ENCODE measurements around the gene TMEM80.
"Not testable (repeated sequence)": the region's sequence is repeated elsewhere in the genome, so short reads cannot be mapped to it uniquely, and the experiment has no call there.

The TMEM80 gene

DNA sequence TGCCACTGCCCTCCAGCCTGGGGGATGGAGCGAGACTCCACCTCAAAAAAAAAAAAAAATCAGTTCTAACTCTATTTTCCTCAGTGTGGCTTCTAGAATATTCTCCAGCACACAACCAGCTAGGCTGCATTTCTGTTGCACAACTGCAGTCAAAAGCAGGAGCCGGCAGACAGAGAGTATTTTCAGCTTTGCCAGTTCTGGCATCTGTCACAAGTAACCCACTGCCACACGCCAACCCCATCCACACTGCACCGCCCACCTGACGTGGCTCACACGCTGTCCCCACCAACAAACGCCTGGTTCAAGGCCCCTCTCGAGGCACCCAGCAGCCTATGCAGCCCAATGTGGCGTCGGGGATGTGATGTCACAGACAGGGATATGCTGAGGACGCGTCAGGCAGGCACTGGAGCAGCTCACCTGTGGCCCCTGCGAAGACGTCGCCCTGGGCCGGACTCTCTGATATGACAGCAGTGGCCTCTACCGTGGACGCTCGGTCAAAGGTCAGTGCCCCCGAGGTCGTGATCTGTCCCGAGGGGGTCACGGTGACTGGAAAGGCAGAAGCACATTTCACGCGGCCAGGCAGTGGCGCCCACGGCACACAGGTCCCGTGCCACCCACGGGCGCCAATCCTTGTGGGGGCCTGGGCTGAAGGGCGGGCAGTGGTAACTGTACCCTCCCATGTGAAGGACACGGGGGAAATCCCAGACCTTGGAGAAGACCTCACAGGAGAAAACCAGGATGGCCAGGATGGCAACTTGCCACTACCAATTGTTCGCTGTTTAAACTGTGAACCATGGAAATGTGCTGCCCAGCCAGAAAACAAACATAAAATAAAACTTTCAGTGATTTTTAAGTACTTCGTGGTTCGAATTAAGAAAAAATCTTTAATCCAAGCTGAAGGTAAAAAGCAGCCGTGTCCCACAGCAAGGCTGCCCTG lies 16.1 kb upstream of the TMEM80 start:
- DNase-seq = no peak

DNA sequence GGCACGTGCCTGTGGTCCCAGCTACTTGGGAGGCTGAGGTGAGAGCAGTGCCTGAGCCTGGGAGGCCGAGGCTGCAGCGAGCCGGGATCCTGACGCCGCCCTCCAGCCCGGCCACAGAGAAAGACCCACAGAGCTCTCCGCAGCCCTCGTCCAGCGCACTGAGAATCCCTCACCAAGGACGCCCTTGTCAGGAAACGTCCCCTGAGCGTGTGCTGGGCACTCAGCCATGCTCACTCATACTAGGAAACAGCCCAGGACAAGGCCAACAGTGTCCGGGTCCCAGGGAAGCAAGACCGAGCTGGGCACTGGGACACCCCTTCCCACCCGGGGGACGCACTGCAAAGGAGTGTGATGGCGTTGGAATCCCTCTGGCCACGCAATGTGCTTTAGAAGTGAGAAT lies 15.1 kb upstream of the TMEM80 start:
- DNase-seq = peak in 5 of 56 donors; percentile 24 to 32 (median 27)

DNA sequence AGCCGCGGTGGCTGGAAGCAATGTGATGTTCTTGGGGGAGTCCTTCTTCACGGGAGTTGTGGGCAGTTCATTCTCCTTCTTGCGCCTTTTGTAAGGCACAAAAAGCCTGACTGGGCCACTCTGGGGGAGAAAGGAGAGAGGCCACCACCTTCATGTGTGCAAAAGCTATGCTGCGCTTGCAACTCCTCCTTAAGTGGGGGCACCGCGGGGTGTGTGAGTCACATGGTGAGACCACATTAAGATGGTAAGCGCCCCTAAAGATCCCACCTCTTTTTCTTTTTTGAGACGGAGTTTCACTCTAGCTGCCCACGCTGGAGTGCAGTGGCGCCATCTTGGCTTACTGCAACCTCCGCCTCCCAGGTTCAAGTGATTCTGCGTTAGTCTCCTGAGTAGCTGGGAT lies 14.6 kb upstream of the TMEM80 start:
- no peak for DNase-seq

DNA sequence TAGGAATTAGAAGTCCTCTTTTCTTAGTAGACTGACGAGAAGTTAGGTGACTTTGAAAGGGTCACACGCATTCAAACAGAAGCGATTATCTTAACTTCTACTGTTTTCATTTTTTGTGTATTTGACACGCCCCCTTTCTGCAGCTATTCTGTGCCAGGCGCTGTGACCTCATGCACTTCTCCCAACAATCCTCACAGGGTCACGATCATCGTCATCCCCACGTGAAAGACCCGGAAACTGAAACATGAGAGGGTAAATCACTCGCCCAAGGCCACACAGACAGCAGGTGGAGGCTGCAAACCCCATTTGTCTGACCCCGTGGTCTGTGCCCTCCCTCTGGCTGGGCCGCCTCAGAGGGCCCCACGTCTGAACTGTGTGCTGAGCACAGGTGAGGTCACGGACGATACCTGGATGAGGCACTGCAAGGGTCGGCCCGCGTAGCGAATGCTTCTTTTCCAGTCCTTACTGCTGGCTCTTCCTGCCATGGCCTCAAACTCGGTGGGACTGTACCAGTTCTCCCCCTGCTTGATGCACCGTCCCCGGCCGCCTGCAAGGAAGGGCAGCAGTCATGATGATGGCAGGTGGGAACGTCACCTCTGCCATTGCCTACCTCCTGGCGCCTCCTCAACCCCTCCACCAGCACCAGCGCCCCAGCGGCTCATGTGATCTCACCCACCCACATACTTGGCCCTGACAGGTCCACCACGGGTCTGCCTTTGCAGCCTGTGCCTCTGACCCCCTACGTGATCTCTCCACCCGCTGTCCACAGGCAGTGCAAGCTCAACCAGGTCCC lies 9.0 kb upstream of the TMEM80 start:
- DNase-seq = no peak

DNA sequence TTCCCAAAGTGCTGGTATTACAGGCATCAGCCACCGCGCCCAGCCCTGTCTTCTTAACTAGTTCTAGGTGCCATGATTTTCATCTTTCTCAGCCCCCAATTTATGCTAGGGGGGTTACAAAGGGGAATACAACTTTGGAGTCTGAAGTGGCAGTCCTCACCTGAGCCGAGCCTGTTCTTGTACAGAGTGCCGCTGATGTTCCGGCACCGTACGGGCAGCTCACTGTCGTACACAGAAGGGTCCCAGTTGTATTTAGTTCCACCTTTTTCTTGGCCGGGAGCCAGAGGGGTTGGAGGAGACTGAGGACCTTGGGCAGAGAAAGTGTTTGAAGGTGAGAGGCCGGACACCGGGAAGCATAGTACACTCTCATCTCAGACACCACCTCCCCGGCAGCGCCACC lies 7.9 kb upstream of the TMEM80 start:
- DNase-seq = no peak

DNA sequence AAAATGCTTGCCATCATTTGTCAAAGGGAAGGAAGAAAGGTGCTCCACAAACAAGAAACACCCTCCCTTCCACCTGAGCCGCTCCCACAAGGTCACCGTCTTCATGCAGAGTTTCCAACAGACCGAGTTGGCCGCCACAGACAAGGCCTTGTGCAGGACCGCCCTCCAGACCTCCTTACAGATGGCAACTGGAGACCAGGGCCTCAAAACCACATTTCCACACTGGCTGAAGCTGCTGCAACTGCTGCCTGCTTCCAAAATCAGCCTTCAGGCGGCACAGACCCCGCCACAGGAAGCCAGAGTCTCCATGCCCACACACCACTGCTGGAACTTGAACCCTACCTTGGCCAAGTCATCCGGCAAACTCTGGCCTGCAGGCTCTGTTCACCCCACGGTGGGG lies 6.9 kb upstream of the TMEM80 start:
- no peak for DNase-seq

DNA sequence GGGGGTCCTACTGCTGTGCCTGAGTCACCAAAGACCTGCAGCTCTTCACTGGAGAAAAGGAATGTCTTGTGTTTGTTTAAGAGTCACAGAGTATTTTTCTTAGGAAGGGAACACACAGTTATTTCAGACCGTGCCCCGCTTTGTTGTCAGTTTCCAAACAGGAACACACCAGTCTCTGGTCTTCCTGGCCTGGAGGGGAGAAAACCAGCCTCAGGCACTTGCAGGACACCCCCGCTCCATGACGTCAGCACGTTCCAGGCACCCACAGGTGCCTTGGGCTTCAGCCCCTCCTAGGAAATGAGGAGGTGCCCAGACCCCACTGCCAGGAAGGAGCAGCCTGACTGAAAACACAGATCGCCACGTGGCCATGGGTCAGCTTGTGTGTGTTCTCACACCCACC lies 6.0 kb upstream of the TMEM80 start:
- no peak for DNase-seq

DNA sequence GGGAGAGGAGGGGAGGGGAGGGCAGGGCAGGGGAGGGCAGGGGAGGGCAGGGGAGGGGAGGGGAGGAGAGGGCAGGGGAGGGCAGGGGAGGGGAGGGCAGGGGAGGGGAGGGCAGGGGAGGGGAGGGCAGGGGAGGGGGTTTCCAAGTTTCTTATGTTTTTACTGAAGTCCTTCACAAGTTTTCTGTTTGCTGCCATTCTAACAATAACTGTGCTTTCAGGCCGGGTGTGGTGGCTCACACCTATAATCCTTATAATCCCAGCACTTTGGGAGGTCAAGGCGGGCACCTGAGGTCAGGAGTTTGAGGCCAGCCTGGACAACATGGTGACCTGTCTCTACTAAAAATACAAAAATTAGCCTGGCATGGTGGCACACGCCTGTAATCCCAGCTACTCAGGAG lies 5.4 kb upstream of the TMEM80 start:
- not testable (repeated sequence) for DNase-seq

DNA sequence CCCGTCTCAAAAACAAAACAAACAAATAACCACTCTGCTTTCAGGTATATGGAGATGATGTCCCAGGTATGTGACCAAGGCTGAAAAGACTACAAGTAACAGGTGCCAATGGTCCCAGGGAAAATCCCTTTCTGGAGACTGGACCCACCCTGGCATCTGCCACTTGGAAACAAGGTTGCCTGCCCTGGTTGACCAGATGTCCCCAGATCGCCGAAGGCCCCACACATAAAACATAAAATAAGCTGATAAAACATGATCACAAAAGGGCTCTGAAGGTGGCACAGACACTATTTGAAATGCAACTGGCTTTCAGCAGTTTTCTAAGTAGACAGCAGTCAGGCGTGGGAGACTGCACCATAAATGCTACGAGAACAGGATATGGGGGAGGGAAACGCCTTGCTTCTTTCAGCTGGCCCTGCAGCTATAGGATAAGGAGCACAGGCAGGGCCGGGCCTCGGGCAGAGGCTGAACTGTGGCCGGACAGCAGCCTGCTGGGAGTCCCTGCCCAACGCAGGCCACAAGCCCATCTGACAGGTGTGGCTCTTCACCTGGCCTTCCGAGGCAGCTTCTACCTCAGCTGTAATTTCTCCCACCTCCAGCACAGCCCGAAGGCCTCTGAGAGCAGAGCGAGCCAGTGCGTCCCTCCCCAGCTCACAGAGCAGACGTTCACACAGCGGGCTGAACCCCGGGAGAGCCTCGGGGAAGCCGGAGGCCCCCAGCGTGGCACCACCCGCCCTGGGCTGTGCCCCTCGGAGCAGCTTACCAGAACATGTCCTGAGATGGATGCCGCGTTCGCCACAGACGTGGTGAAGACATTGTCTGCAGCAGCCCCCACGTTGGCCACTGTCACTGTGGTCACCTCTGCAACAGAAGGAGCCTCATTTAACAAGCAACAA lies 4.6 kb upstream of the TMEM80 start:
- DNase-seq = peak in 4 of 56 donors; percentile 12 to 32 (median 22)

DNA sequence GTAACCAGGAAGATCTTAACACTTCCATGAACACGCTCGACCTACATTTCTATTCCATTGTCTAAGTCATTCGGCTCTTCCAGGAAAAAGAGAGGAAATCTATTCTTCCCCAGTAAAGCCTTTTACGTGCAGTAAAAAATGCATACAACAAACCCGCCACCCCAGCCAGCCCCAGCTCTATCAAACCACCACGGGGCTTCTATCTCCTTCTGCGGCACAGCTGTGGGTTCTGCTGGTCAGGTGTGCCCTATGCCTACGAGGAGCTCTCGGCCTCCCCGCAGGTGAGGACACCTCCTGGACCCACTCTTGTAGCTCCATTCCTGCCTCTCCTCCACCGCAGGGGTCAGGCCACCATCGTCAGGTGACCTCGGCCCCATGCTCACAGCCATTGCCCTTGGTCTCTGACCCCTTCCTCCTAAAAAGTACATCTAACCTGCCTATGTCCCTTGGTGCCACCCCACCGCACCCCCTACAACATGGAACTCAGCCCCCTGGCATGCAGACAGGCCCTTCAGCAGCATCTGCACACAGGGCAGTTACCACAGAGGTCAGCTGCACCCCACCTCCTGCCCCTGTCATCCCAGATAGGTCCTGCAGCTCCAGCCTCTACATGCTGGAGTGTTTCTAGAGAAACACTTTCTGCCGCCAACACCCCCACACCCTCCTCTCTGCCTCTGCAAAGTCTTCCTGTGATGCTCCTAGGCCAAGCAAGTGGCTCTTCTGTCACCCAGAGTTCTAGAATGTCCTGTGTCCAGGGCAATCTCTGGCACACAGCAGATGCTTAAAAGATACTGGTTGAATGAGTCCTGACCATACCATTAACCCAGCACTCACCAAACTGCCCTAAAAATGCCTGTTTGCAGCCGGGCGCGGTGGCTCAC lies 3.7 kb upstream of the TMEM80 start:
- no peak for DNase-seq

DNA sequence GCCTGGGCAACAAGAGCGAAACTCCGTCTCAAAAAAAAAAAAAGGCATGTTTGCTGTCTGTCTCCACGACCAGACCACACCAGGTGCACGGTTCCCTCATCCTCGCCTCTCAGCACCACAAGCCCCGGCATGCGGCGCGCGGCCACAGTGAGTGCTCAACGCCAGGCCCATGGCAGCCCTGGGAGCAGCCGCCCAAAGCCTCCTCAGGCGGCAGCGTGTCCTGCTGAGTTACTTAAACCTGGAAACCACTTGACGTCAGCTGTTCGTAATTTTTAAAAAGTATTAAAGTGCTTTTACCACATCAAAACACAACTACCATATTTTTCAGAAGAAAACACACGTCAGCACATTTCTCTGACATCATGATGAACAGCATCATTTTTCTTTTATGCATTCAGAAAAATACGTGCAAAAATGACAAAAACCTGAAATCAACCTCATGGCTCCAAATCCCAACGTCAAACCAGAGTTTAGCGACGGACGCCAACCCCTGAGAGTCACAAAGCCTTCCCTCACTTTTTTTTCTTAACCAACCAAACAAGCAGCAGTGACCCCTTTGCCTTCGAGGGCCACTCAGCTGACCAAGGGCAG lies 2.7 kb upstream of the TMEM80 start:
- no peak for DNase-seq

DNA sequence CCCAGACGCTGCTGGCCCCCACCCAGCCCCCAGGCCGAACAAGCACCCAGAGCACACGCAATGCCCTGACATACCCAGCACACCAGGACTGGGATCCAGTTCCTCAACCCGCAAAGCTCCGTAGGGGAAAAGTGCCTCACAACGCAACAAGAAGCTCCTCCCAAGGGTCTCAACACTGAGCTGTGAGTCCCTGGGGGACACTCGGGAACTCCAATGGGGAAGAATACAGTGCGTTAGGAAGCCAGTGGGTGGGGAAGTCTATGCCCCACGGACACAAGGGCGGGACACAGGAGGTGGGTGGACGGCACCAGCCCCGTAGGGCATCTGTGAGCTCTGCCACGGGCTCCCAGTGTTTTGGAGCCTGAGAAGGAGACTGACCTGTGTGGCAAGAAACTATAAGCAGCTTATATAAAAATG lies 2.2 kb upstream of the TMEM80 start:
- DNase-seq = no peak

DNA sequence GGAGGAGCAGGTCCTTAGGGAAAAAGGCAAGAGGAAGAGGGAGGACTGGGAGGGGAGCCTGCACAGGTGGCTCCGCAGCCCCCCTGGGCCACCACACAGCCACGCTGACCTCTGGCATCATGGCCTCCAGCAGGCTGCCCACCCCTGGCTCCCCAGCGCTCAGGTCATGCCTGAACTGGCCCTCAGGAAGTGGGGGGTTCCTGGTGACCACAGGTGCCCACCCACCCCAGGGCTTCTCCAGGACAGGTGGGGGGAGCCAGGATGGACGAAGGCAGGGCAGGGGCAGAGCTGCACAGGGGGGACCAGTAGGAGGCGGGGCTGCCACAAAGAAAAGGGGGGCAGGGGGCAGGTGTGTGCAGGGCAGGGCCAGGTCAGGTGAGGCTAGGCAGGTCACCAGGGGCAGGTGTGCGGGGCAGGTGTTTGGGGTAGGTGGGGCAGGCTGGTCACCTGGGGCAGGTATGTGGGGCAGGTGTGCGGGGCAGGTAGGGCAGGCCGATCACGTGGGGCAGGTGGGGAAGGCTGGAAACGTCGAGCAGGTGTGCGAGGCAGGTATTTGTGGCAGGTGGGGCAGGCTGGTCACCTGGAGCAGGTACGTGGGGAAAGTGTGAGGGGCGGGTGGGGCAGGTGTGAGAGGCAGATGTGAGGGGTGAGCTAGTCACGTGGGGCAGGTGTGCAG lies 1.6 kb upstream of the TMEM80 start:
- DNase-seq = no peak

DNA sequence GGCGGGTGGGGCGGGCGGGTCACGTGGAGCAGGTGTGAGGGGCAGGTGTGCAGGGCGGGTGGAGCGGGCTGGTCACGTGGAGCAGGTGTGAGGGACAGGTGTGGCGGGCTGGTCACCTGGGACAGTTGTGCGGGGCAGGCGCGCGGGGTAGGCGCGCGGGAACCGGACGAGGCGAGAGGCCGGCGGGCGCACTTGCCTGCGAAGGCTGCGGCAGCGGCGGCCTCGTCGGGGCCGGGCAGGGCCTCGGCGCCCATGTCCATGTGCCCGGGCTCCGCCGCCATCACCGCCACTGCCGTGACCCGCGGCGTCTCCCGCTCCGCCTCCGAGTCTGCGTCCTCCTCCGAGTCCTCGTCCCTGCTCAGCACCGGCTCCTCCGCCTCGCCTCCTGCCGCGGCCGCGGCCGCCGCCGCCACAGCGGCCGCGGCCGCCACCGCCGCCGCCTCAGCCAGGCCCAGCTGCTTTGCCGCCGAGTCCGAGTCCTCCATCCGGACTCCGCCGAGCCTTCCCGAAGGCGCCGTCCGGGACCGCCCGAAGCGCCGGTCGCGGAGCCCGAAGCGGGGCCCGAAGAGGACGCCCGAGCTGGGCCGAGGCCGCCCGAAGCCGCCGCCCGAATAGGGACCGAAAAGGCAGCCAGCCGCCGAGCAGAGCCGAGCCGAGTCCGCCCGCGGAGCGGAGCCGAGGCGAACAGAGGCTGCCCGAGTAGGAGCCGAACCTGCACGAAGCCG lies 891 bp upstream of the TMEM80 start, which contains the start of gene DEAF1:
Gene DEAF1 (minus strand): TSS at position 660 of the 725 bp plus-strand sequence. CDS start 175 bp downstream, at position 485.
- peak; percentile 57 to 99 (median 94) for DNase-seq

DNA sequence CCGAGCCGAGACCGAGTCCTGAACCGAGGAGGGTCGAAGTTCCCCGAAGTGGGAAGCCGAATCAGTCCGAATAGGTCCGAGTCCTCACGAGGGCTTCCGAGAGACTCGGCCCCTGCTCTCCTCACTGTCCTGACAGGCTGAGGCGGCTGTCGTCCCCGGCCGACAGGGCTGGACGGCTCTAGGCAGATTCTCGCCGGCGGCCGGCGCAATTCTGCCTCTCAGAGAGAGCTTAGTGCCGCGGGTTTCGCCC lies 403 bp upstream of the TMEM80 start:
- DNase-seq = no peak

DNA sequence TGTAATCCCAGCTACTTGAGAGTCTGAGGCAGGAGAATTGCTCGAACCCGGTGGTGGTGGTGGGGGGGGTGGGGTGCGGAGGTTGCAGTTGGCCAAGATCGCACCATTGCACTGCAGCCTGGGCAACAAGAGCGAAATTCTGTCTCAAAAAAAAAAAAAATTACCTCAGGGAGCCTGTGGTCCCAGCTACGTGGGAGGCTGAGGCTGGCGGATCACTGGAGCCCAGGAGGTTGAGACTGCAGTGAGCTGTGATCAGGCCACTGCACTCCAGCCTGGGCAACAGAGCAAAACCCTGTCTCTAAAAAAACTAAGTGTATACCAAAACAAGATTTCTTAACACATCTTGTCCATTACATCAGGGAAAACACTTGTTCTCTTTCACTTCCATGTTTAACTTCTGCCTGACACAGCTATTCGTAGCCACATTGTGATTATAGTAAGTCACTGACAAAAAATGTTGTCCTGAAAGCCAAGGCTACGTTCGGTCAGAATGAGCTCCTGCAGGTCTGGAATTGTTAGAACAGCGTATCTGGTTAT lies 1.4 kb downstream of the TMEM80 start:
- DNase-seq = no peak

DNA sequence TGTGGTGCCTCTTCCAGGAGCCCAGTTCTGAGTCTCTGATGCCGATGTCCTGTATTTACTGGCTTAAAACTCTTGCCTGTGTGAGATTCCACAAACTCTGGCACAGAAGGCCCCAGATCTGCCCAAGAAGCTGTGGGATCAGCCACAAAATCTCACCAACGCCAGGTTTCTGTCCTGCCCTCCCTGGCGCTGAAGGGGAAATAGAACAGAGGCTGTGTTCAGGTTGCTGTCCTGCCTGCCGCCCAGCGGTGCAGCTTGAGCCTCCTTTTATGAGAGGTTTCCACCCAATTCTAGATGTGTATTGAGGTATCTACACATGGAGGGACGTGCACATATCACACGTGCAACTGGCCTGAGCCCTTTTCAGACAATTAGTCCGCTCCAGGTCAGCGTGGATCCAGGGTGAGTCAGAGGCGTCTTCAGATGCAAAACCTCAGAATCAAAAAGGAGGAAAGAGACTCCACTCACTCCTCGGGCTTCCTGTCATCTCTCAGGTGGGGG lies 2.2 kb downstream of the TMEM80 start:
- no peak for DNase-seq

DNA sequence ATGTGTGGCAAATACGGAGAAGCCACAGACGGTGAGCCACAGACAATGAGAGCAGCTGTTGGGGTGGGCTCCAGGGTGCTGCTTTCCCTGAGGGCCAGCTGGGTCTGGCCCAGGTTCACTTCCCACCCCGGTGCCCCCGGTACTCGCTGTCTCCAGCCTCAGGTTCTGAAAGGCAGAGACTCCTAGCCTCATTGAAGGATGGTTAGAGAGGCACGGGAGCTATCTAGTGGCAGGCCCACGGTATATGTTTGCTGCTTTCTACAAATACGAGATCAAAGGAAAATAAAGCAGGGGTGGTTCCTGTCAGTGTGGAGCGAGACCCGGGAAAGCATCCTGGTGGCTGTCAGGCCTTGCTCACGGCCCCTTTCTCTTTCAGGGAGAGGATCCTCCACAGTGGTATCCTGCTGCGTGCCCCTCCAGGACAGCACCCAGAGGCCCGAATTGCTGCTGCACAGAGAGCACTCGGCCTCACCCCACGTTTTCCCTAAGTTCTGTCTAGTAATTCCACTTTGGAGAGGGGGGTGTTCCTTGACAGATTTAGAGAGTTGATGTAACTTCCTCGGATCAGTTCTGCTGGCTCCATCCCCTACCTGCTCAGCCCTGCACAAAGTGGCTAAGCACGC lies 3.0 kb downstream of the TMEM80 start:
- DNase-seq = no peak

Measured in amygdala (tissue), 56 donors.